Osteoblast (primary cell): Measurements from ENCODE around the gene JAZF1. TPM values are rescaled to one million over a fixed set of nuclear protein-coding genes. Genes with fewer than 3 reads are reported as not detected.

ENCODE experiments used
- DNase-seq: peaks from one replicate; pipeline ENCODE4 v3.0.0; 2011; ENCODE audit warnings: low spot score, mixed read lengths; ENCODE audit not compliant: insufficient read length; ENCODE audit errors: missing footprints
- H2AFZ ChIP-seq: 2 replicates; pipeline ENCODE4 v1.6.0; 2011; ENCODE audit warnings: mild to moderate bottlenecking, low read length
- H3K27ac ChIP-seq: 2 replicates; pipeline ENCODE4 v1.5.1; 2011; ENCODE audit warnings: mild to moderate bottlenecking, low read depth, low read length, moderate library complexity
- H3K27me3 ChIP-seq: 2 replicates; pipeline ENCODE4 v1.6.0; 2012; ENCODE audit warnings: mild to moderate bottlenecking, control low read depth, inconsistent platforms, low read length, moderate library complexity; ENCODE audit not compliant: insufficient read depth
- H3K36me3 ChIP-seq: 2 replicates; pipeline ENCODE4 v1.5.1; 2011; ENCODE audit warnings: mild to moderate bottlenecking, low read length, control low read depth, moderate library complexity; ENCODE audit not compliant: insufficient read depth
- H3K4me1 ChIP-seq: 2 replicates; pipeline ENCODE4 v1.5.1; 2011; ENCODE audit warnings: mild to moderate bottlenecking, low read length, control low read depth, moderate library complexity; ENCODE audit not compliant: insufficient read depth
- H3K4me2 ChIP-seq: 2 replicates; pipeline ENCODE4 v1.6.0; 2011; ENCODE audit warnings: mild to moderate bottlenecking, low read length; ENCODE audit not compliant: insufficient read depth
- H3K4me3 ChIP-seq: fragments of 200-600 bp; sonication (generic); 3 replicates; pipeline ENCODE4 v1.5.1; 2012; ENCODE audit warnings: mild to moderate bottlenecking, low read length, inconsistent platforms; ENCODE audit not compliant: insufficient read depth
- H3K79me2 ChIP-seq: 2 replicates; pipeline ENCODE4 v1.6.0; 2012; ENCODE audit warnings: mild to moderate bottlenecking, low read length, control low read depth, inconsistent platforms; ENCODE audit not compliant: insufficient read depth
- H3K9me3 ChIP-seq: 2 replicates; pipeline ENCODE4 v1.5.1; 2011; ENCODE audit warnings: low read depth, low read length, control low read depth
- H4K20me1 ChIP-seq: 2 replicates; pipeline ENCODE4 v1.6.0; 2012; ENCODE audit warnings: mild to moderate bottlenecking, low read length, control low read depth; ENCODE audit not compliant: insufficient read depth
- total RNA-seq: library from RNA; depleted of rRNA; stranded (reverse); fragments of >200 nt; gene quantifications from 2 replicates; pipeline ENCODE4 v1.2.3, GENCODE V29; 2012
- TF ChIP-seq, protein P1 (sequence below): IDR thresholded peaks from 2 replicates; pipeline ENCODE4 v1.5.1; 2011; ENCODE audit warnings: mild to moderate bottlenecking, low read depth, low read length, moderate library complexity; ENCODE audit errors: extremely low read depth

Gene JAZF1
- total RNA-seq, 1 donor = 15.9 TPM

DNA sequence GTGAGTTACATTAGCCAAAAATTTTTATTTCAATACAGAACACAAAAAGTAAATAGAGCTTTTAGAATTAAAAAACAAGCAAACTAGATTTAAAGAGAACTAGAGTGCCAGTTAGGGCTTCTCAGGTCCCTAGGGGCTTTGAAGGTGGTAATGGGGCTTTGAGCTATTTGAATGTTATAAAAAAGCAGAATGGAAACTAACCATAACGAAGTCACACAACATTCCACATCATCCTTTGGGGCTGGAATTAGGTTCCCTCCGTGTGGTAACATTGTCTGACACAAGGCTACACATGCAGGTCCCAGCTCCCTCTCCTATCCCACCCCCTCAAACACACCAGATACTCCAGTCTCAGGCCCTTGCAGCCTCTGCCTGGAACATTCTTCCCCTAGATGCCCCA lies 15.3 kb downstream of the JAZF1 start:
- Histone ChIP-seq H2AFZ (no peak overlapping the region), H3K4me1 (peaks cover 49% of the 10 kb centered on the region), H3K36me3 (no peaks in the 10 kb centered on the region), H4K20me1 (no peaks in the 10 kb centered on the region), H3K27me3 (no peaks in the 10 kb centered on the region), H3K79me2 (peaks cover 55% of the 10 kb centered on the region), H3K4me2 (peak overlapping the region; percentile 28), H3K4me3 (no peak overlapping the region), H3K27ac (peak overlapping the region; percentile 84), H3K9me3 (no peaks in the 10 kb centered on the region)
- DNase-seq = no peak
- TF ChIP-seq, protein P1, sequence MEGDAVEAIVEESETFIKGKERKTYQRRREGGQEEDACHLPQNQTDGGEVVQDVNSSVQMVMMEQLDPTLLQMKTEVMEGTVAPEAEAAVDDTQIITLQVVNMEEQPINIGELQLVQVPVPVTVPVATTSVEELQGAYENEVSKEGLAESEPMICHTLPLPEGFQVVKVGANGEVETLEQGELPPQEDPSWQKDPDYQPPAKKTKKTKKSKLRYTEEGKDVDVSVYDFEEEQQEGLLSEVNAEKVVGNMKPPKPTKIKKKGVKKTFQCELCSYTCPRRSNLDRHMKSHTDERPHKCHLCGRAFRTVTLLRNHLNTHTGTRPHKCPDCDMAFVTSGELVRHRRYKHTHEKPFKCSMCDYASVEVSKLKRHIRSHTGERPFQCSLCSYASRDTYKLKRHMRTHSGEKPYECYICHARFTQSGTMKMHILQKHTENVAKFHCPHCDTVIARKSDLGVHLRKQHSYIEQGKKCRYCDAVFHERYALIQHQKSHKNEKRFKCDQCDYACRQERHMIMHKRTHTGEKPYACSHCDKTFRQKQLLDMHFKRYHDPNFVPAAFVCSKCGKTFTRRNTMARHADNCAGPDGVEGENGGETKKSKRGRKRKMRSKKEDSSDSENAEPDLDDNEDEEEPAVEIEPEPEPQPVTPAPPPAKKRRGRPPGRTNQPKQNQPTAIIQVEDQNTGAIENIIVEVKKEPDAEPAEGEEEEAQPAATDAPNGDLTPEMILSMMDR = no peak

DNA sequence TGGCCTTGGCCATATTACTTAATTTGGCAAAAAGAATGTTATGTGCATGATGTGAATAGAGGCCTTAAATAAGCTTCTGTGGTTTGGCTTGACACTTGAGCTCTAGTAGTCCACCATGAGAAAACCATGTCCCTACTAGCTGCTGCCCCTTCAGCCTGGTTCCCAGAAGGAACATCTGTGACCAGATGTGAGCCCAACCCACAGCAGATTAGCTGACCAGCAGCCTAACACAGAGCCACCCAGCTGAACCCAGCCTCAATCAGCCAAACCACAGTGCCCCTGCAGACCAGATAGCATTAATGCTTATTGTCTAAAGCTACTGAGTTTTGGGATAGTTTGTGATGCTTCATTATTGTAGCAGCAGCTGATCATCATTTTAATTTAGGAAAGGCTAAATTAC lies 16.6 kb downstream of the JAZF1 start:
- TF ChIP-seq, protein P1 = no peak
- Histone ChIP-seq H3K4me2 (no peak overlapping the region), H3K4me3 (no peak overlapping the region), H3K79me2 (peaks cover 54% of the 10 kb centered on the region), H4K20me1 (no peaks in the 10 kb centered on the region), H3K9me3 (no peaks in the 10 kb centered on the region), H3K4me1 (peaks cover 53% of the 10 kb centered on the region), H3K27ac (no peak overlapping the region), H3K36me3 (no peaks in the 10 kb centered on the region), H3K27me3 (no peaks in the 10 kb centered on the region), H2AFZ (no peak overlapping the region)
- no peak for DNase-seq

DNA sequence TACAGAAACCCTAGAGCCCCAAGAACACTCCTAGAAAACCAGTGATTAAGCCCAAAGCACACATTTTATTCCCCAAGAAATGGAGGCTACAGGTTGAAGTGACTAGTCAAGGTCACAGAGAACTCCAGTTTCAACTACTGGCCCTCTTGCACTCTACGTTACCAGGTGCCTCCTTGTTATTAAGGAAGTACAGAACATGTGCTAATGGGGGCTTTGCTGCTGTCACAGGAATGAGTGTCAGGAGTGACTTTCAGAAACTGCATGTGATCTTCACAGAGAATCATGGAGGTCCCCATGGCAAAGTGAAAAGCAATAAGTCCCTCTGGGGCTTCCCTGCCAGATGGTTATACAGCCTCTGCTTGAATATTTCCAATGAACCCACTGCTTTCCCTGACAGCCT lies 19.3 kb downstream of the JAZF1 start:
- Histone ChIP-seq H3K9me3 (no peaks in the 10 kb centered on the region), H3K4me3 (no peak overlapping the region), H3K4me1 (peaks cover 58% of the 10 kb centered on the region), H3K36me3 (no peaks in the 10 kb centered on the region), H4K20me1 (no peaks in the 10 kb centered on the region), H3K27ac (no peak overlapping the region), H2AFZ (no peak overlapping the region), H3K27me3 (no peaks in the 10 kb centered on the region), H3K4me2 (no peak overlapping the region), H3K79me2 (peaks cover 45% of the 10 kb centered on the region)
- DNase-seq = no peak
- TF ChIP-seq, protein P1 = no peak

DNA sequence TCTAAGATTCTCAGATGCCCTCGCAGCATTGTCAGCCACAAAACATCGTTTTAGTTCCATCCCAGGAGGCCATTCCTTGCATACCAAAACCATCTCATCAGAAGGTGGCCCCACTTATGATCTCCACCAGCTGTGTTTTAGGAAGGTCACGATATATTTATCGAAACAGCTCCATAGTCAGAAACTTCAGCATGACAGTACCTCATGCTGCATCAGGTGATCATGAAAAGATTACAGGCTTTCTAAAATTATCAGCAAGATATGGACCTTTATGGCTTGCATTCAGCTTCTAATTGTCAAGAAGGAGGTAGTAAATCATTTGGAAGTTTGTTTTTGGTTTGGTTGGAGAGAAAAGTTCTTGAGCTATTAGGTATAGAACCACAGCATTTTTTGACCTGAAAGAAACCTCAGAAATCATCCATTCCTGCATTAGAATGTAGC lies 20.0 kb downstream of the JAZF1 start:
- Histone ChIP-seq H3K9me3 (no peaks in the 10 kb centered on the region), H3K4me3 (no peak overlapping the region), H2AFZ (no peak overlapping the region), H3K36me3 (no peaks in the 10 kb centered on the region), H3K79me2 (peaks cover 45% of the 10 kb centered on the region), H4K20me1 (peaks cover 3% of the 10 kb centered on the region), H3K27ac (no peak overlapping the region), H3K4me1 (peaks cover 58% of the 10 kb centered on the region), H3K4me2 (peak overlapping the region; percentile 10), H3K27me3 (no peaks in the 10 kb centered on the region)
- no peak for DNase-seq
- TF ChIP-seq, protein P1 = no peak
